Stimulated activated CD8-positive, alpha-beta memory T cell treated with anti-CD3 and anti-CD28 coated beads, Interleukin-4, amount 100 ng/mL, for 48 hours (primary cell): ENCODE measurements around the gene NR0B2.

ENCODE experiments used
- DNase-seq: peaks from one replicate; pipeline ENCODE4 v3.0.0-alpha.2; 2020

The NR0B2 gene

DNA sequence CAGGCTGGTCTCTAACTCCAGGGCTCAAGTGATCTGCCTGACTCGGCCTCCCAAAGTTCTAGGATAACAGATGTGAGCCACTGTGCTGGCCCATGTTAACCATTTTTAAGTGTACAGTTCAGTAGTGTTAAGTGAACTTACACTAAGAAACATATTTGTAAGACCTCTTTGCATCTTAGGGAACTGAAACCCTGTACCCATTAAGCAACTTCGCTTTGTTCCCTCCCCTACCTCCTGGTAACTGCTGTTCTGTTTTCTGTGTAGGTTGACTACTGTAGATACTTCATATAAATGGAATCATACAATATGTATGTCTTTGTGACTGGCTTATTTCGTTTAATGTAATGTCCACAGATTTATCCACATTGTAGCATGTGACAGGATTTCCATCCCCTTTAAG is 18.8 kb upstream of the NR0B2 start:
- DNase-seq = no peak

DNA sequence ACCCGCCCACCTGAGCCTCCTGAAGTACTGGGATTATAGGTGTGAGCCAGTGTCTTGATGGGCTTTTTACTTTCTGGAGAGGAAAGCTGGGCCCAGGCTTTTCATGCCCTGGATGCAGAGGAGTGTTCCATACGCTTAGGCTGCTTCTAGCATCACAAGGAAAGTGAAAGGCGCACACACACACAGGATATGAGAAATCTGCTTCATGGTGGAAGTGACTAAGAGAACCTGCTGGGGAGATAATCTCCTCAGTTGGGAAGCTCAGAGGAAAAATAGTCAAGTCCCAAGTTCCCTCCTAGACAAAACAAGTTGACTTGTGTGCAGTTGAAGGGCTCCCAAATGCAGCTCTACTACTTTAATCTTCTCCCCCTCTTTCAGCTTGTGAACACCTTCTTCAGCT is 9.9 kb upstream of the NR0B2 start:
- DNase-seq = peak; percentile 29

DNA sequence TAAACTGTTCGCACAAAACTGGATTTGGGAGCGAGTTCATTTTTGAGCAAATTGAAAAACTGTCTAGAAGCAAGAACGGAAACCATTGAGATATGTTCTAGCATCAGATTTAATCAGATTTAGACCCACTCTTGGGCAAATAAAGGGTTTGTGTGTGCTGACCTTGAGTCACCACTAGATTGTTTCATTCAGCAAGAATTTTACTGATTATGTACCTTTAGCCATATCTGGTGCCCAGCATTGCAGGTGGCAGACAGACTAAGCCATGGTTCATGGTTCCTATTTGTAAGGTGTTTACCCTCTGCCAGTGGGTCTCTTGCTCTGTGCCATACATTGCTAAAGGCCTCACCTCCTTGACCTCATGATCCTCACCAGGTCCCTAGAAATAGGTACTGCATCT is 9.1 kb upstream of the NR0B2 start:
- DNase-seq = no peak

DNA sequence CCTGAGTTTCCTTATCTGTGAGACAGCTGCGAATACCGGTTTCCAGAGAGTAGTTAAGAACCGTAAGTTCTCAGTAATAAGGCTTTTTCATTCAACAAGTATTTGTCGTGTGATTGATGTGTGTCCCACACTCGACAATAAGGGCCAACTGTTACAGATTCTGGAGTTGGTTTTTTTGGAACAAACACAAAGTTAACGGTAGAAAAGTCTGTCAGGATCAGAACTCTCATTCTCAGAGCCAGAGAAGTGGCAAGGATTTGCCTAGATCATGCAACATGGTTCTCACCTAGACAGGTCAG is 8.6 kb upstream of the NR0B2 start:
- DNase-seq = no peak

DNA sequence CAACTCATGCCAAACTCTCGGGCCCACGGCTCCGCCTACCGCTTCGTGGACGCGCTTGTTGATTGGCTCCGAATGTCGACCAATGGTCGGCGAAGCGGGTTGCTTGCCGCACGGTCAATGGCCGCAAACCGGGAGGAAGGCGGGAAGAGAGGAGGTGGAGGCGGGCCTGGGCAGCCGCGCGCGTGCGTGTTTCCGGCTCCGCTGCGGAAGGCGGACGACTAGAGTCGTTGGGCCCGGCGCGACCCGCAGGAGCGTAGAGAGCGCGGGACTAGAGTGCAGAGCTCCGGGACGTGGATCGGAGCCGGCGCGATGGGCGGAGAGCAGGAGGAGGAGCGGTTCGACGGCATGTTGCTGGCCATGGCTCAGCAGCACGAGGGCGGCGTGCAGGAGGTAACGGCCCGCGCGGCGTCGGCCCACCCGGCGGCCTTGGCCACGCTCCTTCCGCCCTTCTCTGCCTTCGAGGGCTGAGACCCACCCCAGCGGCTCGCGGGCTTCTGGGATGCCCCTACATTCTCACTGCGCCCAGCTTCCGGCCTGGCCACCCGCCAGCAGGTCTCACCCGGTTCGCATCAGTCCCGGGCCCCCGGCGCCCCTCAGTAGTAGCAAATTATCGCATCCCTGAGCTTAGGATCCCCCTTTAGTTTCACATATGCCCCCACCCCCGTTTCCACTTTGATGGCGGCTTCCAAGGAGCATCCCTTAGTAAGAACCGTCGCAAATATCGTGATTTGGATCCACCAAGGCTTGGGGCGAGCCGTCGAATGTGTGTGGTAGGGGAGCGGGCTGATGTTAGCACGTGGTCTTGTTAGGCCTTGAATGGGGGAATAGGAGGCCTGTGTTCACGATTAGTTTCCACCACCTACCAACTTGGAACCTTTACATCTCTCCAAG is 8.0 kb upstream of the NR0B2 start, which contains the start of gene NUDC:
Gene NUDC (plus strand): TSS at position 204 of the 891 bp plus-strand sequence. CDS start 106 bp downstream, at position 310.
- peak; percentile 97 for DNase-seq

DNA sequence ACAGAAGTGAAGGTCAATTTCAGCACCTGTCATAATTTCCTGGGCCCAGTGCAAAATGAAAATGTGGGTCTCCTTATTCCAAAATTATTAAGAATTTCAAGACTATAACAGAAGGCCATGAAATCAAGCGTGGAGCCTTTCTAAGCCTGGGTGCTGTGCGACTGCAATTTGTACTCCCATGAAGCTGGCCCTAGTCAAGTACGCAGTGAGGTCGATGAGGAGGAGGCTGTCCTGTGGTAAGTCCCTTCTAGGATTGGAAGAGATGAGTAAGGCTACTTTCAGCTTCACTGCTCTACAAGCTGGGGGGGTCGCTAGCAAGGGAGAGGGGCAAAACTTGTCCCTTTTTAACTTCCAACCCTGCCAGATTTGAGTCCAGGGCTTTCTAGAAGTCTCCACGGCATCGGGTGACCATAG is 7.4 kb upstream of the NR0B2 start:
- DNase-seq = no peak

DNA sequence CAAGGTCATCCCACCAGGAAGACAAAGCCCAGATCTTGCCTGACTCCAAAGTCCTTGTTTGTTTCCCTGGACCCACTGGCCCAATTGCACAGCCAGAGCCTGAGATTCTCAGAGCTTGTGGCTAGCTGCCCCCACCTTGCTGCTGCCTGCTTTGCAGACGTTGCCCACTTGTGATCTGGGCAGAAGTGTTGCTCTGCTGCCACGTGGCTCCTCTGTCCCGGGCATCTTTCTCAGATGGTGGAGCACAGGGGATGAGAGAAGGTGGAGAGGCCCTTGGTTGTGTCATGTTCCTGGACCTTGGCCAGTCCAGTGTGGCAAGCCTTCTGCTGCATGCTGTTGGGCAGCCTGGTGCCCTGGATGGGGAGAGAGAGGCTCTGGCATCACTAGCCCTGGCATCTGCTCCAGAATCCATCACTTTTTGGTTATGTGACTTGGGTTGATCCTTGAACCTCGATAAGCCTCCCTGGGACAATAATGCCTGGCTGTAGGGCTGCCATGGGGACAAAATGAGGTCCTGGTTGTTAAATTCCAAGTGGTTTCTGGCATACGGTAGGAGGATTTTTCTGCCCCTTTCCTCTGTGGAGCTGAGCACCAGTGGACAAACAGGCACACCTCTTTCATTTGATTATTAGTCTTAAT is 1.5 kb upstream of the NR0B2 start:
- no peak for DNase-seq

DNA sequence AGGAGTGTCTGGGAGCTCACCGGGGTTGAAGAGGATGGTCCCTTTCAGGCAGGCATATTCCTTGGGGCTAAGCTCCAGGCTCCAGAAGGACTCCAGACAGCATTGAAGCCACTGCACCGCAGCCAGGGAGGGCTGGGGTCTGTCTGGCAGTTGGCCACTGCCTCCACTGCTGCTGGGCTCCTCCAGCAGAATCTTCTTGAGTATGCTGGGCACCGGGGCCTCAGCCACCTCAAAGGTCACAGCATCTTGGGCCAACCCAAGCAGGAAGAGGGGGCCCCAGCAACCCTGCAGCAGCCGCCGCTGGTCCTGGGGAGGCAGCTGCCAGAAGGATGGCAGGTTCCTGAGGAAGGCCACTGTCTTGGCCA is 404 bp downstream of the NR0B2 start:
- no peak for DNase-seq

DNA sequence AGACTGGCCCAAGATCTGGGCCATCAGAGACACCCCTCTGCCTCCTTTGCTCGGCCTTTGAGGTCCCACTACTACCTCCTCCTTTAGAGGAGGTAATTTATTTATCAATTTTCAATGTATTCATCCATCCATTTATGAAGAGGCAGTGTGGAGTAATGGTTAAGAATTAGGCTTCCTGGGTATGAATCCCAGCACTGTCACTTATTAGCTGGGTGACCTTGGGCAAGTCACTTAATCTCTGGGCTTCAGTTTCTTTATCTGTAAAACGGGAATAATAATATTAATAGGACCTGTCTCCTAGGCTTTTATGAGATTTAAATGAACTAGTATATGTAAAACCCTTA is 1.7 kb downstream of the NR0B2 start:
- no peak for DNase-seq

DNA sequence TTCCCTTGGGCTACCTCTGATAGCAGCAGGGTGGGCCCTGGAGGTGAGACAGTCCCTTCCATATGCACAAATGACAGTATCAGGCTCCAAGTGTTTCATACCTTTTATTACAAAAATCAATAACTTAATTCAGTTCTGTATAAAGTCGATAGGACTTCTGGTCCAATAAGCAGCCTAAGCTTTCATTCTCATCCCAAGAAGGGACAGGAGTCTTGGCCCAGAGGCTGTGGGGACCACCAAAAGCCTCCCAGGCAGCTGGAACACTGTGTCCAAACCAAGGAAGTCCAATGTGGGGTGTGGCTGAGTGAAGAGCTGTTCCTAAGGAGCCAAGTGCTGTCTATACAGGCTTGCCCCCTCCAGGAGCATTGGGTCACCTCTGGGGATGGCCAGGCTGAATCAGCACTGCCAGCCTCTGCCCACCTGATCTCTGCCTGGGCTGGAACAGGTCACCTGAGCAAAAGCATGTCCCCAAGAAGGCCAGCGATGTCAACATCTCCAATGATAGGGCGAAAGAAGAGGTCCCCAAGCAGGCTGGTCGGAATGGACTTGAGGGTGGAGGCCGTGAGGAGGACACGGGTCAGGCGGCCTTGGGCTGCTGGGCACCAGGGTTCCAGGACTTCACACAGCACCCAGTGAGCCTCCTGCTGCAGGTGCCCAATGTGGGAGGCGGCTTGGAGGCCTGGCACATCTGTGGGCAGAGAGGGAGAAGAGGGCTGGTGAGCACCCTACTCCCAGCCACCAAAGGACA is 2.2 kb downstream of the NR0B2 start:
- no peak for DNase-seq

DNA sequence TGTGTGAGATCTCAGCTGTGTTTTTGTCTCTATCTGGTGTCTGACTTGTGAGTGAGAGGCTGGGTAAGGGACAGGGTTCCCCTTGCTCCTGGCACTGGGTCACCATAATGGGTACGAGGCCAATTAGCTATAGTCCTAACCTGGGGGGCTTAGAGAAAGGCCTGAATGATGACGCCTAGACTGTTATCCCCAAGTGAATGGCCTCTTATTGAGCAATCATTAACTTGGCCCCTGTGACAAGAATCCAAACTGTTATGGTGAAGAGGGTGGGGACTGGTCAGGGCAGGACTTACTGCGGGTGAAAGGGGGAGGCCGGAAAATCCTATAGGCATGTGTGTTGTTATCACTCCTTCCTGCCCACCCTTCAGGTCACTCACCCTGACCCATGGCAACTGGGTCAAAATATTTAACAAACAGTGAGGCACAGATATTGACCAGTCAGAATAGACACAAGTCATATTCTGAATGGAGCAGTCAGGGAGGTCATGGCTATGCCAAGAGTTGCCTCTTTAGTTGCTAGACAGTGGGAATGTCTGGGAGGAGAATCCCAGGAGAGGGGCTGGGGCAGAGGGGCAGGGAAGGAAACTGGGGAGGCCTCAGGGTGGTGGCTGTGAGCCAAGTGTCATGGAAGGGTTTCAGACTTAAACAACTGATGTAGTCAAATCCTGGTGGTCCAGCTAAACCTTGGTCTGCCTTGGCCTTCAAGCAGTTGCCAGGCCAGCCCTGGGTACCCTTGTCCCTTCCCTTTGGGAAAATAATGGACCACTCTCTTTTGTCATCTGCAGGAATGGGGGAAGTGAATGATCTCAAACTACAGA is 3.2 kb downstream of the NR0B2 start:
- DNase-seq = no peak

DNA sequence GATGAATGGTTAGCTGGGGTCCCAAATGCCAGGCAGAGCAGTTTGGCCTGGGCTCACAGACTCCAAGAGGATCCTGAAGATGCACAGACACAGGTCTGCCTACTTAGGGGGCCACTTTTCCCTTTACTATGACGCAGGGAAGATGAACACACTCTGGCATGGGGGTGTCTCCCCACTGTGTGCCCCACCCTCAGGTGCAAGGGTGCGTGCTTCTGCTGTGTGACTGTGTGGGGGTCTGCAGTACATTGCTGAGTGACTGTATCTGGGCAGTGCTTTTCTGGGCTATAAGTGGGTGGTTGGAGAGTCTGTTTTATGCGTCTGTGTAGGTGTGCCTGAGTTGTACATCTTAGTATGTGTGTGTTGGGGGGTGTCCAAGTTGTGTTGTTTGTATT is 3.8 kb downstream of the NR0B2 start:
- DNase-seq = no peak

DNA sequence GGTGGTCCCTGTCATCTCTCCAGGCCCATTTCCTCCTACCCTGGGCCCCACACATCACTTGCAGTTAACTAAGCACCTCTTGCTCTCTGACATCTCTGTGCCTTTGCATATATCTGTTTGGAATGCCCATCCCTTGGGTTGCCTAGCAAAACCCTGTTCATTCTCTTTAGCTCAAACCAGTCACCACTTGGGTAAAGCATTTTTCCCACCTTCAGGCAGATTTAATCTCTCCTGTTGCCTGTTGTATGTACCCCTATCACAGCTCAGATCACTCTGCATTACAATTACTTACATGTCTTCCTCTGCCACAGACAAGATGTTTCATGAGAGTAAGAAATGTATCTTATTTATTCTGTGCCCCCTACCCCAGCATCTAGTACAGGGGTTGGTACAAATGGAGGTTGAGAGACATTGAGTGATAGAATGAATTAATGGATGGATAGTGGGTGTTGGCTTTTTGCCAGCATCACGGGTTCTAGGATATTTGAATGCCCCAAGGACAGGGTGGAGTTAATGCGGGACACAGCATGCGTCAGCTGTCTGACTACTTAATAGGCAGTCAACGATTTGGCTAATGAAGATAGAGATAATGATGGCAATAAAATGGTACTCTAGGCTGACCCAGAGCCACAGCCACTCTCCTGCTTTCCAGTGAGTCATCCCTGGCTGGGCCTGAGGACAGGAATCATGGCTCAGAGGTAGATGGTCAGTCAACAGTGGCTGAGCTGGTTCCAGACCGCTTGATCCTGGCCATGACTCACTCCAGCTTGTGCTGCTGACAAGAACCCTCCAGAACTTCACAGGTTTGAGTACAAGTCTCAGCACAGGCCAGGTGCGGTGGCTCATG is 6.5 kb downstream of the NR0B2 start:
- no peak for DNase-seq

DNA sequence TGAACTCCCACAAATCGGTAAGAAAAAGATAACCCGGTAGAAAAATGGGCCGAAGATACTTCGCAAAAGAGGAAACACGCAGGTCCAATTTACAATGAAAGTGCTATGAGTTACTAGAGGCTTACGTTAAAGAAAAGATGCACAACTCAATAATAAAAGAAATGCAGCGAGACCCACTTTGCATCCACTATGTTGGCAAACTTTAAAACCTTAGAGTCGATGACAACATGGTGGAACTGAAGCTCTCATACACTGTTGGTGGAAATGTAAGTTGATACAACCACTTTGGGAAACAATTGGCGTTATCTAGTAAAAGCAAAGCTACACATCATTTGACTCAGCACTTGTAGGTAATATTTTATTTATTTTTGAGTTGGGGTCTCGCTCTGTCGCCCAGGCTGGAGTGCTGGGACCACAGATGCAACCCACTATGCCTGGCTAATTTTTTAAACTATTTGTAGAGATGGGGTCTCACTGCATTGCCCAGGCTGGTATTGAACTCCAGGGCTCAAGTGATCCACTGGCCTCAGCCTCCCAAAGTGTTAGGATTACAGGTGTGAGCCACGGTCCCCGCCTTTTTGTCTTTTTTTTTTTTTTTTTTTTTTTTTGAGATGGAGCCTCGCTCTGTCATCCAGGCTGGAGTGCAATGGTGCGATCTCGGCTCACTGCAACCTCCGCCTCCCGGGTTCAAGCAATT is 12.8 kb downstream of the NR0B2 start:
- DNase-seq = no peak

DNA sequence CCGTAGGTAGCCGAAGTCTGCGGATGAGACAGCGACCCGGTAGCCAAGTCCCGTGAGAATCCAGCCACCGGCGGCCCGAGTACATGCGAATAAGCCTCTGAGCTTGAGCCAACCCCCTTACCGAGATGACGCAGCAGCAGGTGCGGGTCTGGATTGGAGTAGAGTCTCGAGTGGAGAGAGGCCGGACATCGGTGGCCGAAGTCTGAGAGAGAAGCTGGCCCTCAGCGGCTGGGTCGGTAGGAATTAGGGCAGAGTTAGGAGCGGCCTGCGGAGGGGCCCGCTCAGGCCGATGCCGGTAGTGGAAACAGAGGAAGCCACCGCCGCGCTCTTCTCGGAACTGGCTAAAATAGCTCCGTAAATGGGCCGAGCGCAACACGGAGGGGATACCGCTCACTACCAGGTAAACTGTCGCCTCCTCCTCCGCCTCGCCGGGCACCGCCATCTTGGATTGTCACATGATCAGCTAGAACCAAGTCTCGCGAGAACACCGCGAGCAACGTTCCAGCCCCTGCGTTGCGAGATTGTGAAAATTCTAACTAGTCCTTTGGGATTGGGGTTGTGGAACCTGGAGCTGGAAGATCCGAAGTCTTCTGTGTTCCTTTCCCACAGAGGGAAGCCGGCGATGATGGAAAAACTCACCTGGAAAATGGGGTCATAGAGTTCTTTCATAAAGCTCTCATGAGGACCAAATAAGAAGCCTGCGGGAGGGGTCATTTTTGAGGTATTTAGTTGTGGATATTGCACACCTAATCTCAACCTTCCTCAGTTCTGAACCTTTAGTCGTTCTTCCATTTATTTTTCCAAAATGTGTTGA is 13.6 kb downstream of the NR0B2 start, which contains the start of gene GPATCH3:
Gene GPATCH3 (minus strand): TSS at position 467 of the 814 bp plus-strand sequence. CDS start 25 bp downstream, at position 442.
- DNase-seq = peak; percentile 92

DNA sequence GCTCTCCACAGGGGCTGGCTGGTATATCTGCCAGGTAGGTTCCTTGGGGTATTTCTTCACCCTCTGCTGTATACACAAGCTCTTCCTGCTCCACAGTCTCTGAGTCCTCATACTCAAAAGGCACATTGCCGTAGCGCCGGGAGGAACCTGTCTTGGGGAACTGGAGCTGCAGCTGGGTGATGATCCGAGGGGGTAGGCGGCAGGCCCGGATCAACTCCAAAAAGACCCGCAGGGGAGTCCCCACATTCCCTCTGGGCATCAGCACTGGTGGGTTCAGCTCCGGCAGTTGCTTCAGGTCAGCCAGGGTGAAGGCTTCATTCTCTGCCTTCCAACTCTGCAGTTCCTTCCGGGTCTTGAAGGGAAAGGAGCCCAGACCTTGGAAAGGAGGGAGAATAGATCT is 16.4 kb downstream of the NR0B2 start:
- DNase-seq = no peak

DNA sequence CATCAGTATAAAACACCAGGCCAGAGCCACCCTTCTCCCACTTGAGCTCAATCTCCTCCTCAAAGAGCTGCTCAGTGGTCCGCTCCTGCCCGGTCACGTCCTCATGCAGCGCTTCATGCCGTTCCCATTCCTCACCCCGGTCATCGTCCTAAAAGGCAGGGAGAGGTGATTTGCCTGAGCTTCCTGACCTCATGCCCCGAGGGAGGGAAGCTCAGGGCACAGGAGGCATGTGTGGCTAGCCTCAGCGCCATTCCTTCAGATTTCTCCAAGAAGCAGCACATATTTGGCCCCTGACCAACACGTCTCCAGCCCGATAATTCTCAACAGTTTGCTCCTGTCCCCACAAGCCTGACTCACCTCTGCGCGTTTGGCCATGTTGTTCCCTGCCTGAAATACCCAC is 19.5 kb downstream of the NR0B2 start:
- no peak for DNase-seq

DNA sequence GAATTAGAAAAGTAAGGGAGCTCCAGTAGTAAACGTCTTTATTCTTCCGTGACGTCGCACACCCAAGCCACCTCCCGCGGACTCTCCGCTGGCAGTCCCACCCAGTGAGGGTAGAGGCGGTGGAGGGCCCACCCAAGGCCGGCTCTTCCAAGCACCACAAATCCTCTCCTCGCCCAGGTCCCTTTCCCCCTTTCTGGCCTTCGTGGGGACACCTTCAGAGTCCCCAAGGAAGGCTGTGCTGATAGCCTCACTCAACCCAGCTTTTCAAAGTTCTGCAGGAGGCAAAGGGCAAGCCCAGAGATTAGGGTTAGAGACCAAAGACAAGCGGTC is 23.3 kb downstream of the NR0B2 start:
- DNase-seq = no peak

DNA sequence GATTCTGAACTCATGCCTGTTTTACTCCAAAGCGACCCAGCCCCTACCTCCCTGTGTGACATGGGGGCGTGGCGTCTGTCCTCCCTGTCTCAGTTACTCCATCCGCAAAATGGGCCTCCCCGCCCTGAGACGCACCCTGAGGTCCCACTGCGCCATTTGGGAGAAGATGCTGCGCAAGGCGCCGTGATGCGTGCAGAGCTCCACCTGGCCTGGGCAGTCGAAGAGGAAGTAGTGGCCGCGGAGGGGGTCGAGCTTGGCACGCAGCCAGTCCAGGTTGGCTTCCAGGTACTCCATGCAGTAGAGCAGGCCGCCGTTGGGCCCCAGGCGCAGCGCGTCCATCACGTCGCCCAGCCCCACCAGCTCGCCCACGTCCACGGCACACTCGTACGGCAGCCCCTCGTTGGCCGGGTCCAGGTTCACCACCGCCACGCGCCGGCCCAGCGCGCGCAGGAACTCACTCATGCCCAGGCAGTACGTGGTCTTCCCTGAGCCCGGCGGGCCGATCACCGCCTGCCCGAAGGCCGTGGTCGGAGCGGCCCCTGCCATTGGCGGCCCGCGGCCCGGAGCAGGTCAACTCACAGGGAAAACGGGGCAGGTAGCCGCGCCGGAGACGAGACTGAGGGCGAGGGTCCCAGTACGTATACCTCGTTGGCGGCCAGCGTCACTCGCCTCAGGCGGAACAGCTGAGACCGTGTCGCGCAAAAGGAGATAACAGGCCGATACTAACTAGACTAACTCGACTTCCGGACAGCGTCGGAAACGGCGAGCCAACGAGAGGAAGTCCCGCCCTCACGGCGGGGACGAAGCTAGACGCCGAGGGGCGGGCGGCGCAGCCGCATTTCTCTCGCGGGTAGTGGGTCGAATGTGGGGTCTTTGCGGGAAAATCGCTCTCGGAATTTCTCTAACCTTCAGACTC is 24.0 kb downstream of the NR0B2 start, which contains the start of gene GPN2:
Gene GPN2 (minus strand): TSS at position 733 of the 916 bp plus-strand sequence. CDS start 187 bp downstream, at position 546.
- DNase-seq = peak; percentile 85
